HG03571 (cell line): ENCODE results near the gene MYBPHL.
"Not testable (repeated sequence)": the region's sequence is repeated elsewhere in the genome, so short reads cannot be mapped to it uniquely, and the experiment has no call there.

ENCODE experiments used
- ATAC-seq: cut with Tn5 transposase; IDR thresholded peaks from one replicate; pipeline ENCODE4 v1.9.1; 2021; ENCODE audit not compliant: unreplicated experiment

Gene MYBPHL

DNA sequence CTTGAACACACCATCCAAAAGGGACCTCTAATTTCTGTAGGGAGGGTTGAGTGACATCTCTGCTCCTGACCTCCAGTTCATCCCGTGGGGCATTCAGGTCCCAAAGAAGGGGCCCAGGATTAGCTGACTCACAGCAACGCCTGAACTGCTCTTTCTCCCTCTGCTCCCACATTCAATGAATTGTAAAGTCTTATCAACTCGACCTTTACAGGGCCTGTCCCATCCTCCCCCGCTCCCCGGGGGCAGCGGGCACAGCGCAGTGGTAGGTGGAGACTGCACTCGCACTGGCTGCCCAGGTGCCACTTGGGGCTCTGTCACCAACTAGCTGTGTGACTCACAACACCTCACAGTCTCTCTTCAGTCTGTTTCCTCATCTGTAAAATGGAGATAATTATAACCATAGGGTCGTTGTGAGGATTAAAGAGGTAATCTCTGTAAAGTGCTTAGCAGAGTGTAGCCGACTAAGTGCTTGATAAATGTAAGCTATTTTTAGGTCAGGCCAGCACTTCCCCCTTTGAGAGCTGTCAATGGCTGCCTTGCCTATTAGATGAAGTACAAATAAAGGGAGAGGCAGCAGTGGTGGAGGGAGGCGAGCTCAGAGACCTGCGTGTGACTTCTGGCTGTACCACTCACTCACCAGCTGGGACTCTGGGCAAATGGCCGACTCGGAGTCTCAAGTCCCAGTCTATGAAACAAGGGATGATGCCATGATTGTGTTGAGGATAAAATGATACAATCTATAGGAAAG lies 637 bp upstream of the MYBPHL start:
- ATAC-seq, result no peak

DNA sequence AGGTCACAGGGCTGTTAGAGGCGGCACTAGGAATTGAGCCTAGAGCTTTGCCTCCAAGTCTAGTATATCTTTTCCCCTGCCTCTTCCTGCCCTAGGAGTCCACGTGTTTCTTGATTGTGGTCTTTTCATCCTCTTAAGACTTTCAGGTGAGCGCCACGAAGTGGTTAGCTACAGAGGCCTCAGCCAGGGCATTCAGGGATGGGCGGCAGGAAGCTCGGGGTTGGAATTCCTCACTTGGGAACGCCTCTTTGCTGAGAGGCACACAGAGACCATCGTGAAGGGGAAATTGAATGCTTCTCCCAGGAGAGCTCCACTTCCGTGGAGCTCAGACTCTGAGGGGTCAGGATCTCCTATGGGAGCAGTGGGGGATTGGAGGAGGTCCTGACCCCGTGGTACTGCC lies 820 bp downstream of the MYBPHL start:
- ATAC-seq, result not testable (repeated sequence)

DNA sequence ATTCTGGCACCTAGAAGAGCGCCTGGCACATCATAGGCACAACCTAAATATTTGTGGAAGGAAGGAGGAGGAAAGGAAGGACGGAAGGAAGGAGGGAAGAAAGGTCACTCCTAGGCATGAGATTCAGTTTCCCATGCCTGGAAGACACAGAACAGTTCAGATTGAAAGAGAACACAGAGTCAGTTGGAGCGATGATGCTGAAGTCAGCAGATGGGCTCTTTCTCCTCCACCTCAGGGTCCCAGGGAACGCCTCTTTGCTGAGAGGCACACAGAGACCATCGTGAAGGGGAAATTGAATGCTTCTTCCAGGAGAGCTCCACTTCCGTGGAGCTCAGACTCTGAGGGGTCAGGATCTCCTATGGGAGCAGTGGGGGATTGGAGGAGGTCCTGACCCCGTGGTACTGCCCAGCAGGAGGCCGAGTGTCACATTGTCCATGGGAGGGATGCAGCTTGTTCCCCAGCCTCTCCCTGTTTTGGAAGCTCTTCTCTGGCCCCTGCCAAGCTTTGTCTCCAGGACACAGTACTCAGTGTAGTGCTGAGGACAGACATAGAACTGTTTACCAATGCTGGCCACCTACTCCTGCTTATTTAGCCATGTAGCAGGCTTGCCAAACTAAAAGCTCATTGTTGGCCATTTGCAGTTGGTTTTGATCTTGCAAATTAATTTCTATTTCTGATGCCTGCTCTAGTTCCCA lies 2.4 kb downstream of the MYBPHL start:
- ATAC-seq, result no peak

GRCh38 chr1:109301874-109302273 lies 4.9 kb downstream of the MYBPHL start:
- no peak for ATAC-seq

GRCh38 chr1:109300650-109301151 lies 6.1 kb downstream of the MYBPHL start:
- no peak for ATAC-seq

GRCh38 chr1:109299558-109300343 lies 7.1 kb downstream of the MYBPHL start:
- ATAC-seq, result no peak

GRCh38 chr1:109298666-109299557 lies 7.9 kb downstream of the MYBPHL start:
- ATAC-seq, result no peak

GRCh38 chr1:109296782-109297181 lies 10.0 kb downstream of the MYBPHL start:
- ATAC-seq, result no peak

- ATAC-seq, result no peak
These were observed 10.9 kb downstream of the MYBPHL start for GRCh38 chr1:109295712-109296415.

GRCh38 chr1:109294481-109294880 lies 12.3 kb downstream of the MYBPHL start:
- no peak for ATAC-seq

- ATAC-seq, result no peak
These were observed 13.8 kb downstream of the MYBPHL start for GRCh38 chr1:109293026-109293425.

- ATAC-seq, result no peak
These were observed 14.4 kb downstream of the MYBPHL start for GRCh38 chr1:109292364-109292763.

GRCh38 chr1:109290998-109291397 lies 15.8 kb downstream of the MYBPHL start:
- ATAC-seq, result no peak

GRCh38 chr1:109290137-109290536 lies 16.7 kb downstream of the MYBPHL start:
- no peak for ATAC-seq

GRCh38 chr1:109286762-109287161 lies 20.0 kb downstream of the MYBPHL start:
- not testable (repeated sequence) for ATAC-seq

DNA sequence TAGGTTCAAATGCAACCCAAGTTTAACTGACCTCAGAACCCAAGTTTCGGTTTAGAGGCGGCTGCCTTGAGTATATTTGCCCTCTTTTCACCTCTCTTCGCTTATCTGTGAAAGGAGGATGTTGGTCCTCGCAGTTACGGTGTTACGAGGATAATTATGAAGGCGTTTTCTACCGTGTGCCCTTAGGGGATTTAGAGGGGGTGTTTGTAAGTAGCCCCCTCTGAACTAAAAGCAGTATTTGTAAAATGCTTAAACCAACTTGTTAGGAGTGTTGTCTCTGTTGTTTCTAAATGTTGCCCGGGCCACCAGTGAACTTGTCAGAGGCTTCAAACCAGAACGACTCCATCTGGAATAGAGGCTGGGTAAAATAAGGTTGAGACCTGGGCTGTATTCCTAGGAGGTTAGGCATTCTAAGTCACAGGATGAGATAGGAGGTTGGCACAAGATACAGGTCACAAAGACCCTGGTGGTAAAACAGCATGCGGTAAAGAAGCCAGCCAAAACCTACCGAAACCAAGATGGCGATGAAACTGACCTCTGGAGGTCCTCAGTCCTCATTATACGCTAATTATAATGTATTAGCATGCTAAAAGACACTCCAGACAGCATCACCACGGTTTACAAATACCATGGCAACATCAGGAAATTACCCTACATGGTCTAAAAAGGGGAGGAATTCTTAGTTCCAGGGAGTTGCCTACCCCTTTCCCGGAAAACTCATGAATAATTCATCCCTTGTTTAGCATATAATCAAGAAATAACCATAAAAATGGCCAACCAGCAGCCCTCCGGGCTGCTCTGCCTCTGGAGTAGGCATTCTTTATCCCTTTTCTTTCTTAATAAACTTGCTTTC lies 22.8 kb downstream of the MYBPHL start:
- peak; percentile 30 for ATAC-seq

DNA sequence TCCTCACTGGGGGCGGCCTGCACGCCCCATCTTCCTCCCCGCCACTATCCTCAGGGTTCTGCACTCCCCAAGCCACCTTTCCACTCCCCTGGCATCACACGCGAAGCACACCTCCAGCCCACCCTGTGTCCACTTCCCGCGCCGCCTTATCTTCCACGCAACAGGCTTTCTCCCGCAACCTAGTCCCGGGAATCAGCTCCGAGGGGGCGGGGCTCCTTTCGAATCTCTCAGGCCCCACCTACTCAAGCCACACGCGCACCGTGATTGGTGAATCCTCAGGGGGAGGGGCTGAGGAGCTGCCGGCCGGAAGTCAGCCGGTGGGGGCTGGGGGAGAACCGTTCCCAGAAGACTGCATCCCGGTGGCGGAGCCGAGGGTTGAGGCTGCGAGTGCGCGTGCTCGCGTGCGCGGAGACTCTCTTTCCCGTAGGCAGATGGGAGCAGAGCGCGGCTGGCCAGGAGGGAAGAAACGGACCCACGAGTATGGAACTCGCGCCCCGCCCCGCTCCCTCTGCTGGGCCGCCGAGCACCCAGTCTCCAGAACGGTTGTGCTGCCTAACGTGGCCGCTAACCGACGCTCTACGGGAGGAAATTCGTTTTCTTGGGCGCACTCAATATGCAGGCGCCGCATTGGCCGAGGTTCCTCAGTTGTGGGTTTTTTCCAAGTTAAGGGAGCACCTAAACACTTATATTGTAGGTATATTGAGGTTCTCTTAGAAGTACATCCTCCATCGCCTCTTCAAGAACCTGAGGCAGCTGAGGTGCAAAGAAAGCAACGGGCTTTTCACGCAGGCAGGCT lies 23.7 kb downstream of the MYBPHL start, which contains the start of gene PSRC1:
Gene PSRC1 (minus strand): TSS at position 194 of the 796 bp plus-strand sequence.
- ATAC-seq, result peak; percentile 95

DNA sequence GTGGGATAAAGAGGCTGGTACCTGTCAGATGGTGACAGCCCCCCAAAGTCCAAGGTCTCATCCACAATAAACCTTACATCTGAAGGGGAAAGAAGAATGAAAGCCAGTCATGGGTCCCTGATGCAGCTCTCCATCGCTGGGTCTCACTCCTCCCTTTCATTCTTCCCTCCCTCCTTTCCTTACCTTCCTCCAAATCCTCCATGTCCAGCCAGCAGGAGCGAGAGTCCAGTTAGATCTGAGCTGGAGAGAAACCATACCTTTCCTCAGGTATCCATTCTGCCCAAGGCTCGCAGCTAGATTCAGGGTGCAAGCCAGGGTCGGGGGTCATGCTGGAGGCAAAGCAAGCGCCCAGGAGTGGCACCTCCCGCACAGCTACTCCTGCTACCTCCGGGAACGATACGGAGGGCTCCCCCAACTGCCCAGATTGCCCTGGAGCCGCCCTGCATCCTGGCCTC lies 24.3 kb downstream of the MYBPHL start:
- ATAC-seq, result no peak
